WI38 (cell line): ENCODE data around the gene WFDC5.

ENCODE experiments used
- H3K4me3 ChIP-seq: 2 replicates; pipeline ENCODE4 v1.5.1; 2011; ENCODE audit warnings: low read depth, mild to moderate bottlenecking, control low read depth, low read length
- TF ChIP-seq, protein P1 (sequence below): IDR thresholded peaks from 2 replicates; pipeline ENCODE4 v1.5.1; 2012; ENCODE audit warnings: low read depth, mild to moderate bottlenecking, control low read depth, low read length

Gene WFDC5

GRCh38 chr20:45088247-45088646, 26.7 kb downstream of the WFDC5 start:
- TF ChIP-seq, protein P1, sequence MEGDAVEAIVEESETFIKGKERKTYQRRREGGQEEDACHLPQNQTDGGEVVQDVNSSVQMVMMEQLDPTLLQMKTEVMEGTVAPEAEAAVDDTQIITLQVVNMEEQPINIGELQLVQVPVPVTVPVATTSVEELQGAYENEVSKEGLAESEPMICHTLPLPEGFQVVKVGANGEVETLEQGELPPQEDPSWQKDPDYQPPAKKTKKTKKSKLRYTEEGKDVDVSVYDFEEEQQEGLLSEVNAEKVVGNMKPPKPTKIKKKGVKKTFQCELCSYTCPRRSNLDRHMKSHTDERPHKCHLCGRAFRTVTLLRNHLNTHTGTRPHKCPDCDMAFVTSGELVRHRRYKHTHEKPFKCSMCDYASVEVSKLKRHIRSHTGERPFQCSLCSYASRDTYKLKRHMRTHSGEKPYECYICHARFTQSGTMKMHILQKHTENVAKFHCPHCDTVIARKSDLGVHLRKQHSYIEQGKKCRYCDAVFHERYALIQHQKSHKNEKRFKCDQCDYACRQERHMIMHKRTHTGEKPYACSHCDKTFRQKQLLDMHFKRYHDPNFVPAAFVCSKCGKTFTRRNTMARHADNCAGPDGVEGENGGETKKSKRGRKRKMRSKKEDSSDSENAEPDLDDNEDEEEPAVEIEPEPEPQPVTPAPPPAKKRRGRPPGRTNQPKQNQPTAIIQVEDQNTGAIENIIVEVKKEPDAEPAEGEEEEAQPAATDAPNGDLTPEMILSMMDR: no peak

DNA sequence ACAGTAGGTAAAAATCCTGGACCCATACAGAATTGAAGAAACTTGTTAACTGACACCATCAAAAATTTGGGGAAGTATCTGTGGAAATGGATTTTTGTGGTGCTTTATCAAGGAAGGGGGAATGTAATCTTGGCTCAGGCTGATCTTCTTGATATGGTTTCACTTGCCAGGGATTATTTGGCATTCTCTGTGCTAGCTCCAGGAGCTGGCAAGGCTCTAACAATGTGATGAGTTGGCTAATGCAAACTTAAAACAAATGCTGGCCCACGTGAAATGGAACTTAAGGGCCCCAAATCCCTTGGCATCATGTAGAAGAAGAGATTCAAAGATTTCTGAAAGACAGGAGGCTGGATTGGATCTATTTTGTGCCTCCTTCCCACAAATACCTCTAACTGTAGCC, 27.2 kb downstream of the WFDC5 start:
- H3K4me3 ChIP-seq: no peak overlapping the region
- TF ChIP-seq, protein P1: no peak

More at GRCh38 chr20:45088247-45088646, 26.7 kb downstream of the WFDC5 start:
- H3K4me3 ChIP-seq: no peak overlapping the region

DNA sequence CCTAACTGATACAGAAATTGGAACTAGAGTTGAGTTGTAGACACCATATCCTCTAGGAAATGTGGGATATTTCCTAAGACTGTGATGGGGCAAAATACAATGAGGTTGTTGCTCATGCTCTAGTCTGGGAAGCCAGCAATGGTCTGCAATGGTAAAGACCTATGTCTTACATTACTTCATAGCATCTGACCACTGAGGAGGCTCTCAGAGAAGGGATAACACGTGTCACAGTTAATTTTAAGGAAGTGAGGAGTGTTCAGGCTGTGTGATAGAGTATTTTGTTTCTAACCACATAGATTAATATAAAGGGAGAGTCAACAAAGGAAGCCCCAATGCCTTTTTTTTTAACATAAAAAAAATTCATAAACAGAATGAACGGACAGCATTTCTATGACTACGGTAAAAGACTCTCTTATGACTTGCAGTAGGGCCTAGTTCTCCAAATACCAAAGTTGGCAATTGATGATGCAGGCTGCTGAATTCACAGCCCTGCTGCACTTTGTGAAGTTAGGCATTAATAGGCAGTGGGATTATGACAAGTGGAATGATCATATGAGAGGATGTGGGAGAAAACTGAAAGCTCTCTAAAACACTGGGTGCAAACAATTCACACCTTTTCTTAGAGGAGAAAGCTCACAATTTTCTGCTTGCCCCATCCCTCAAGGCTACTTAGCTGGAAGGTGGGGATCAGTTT, 27.7 kb downstream of the WFDC5 start:
- no peak overlapping the region for H3K4me3 ChIP-seq
- TF ChIP-seq, protein P1: no peak

GRCh38 chr20:45085867-45086266, 29.1 kb downstream of the WFDC5 start:
- H3K4me3 ChIP-seq: no peak overlapping the region
- TF ChIP-seq, protein P1: no peak

DNA sequence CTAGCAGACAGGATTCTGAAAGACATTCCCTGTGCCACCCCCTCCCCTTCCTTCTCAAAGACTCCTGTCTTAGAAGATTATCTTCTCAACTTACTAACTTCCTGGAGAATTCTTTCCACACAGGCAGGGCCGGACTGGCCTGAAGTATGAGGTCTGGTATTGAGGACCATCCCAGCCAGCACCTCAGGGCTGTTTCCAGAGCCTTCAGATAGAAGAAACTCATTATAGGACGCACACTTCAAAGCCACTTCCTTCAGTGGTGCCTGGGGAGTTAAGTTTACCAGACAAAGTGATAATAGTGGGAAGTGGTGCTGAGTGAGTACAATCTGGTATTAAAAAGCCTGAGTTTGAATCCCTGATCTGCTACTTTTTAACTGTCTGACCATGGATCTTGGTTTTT, 29.7 kb downstream of the WFDC5 start:
- H3K4me3 ChIP-seq: no peak overlapping the region
- TF ChIP-seq, protein P1: no peak

DNA sequence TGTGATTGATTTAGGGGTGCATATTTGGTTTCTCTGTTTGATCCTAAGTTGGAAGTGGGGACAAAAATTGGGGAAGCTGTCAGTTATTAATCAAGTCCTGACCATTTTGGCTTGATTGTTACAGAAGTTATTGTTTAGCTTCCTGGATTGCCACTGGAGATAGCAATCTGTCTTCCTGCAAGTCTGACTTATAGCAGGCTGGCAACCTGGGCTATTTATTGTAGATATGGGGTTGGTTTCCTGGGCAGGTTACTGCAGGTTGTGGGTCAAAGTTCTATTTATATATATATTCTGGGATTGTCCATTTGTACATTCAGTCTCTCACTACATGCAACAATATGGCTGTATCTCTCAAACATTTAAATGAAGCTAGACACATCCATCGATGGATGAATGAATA, 31.8 kb downstream of the WFDC5 start:
- H3K4me3 ChIP-seq: no peak overlapping the region
- TF ChIP-seq, protein P1: no peak

- no peak overlapping the region for H3K4me3 ChIP-seq
- TF ChIP-seq, protein P1: no peak
Observed at GRCh38 chr20:45082468-45082867, 32.5 kb downstream of the WFDC5 start.
